Kidney tubule cell (primary cell): Measurements from ENCODE around the gene SSX3.
"Not testable (repeated sequence)": the region's sequence is repeated elsewhere in the genome, so short reads cannot be mapped to it uniquely, and the experiment has no call there.

ENCODE experiments used
- DNase-seq: peaks from one replicate; pipeline ENCODE4 v3.0.0-alpha.2; 2018; ENCODE audit warnings: low spot score

SSX3 gene, protein sequence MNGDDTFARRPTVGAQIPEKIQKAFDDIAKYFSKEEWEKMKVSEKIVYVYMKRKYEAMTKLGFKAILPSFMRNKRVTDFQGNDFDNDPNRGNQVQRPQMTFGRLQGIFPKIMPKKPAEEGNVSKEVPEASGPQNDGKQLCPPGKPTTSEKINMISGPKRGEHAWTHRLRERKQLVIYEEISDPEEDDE

GRCh38 chrX:48356315-48357094 is at the start of gene SSX3:
Gene SSX3 (minus strand): TSS chrX:48356703. CDS start chrX:48355249, 1,454 bp downstream.
- not testable (repeated sequence) for DNase-seq

DNA sequence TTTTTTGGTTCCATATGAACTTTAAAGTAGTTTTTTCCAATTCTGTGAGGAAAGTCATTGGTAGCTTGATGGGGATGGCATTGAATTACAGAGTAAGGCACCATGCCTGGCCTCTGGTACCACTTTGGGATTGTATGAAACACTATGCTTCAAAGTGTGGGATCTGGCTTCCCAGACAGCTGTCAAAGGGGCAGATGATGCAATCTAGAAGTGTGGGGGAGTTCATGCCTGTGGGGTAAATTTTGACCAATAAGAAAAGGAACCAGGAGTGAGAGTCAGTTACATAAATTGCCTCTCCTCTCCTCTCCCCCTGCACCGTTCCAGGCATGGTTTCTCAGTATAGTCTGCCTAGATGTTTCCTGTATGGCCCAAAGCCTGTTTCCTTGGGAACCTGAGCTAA is 41.3 kb upstream of the SSX3 start:
- not testable (repeated sequence) for DNase-seq

DNA sequence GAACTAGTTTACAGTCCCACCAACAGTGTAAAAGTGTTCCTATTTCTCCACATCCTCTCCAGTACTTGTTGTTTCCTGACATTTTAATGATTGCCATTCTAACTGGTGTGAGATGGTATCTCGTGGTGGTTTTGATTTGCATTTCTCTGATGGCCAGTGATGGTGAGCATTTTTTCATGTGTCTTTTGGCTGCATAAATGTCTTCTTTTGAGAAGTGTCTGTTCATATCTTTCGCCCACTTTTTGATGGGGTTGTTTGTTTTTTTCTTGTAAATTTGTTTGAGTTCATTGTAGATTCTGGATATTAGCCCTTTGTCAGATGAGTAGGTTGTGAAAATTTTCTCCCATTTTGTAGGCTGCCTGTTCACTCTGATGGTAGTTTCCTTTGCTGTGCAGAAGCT is 40.4 kb upstream of the SSX3 start:
- DNase-seq, result not testable (repeated sequence)

- DNase-seq, result not testable (repeated sequence)
Observed at GRCh38 chrX:48383239-48383638, 26.7 kb upstream of the SSX3 start, which contains the start of gene SSX4. Gene SSX4 (plus strand): TSS chrX:48383539. CDS start chrX:48384054, 515 bp downstream.

GRCh38 chrX:48370408-48370807 is 13.9 kb upstream of the SSX3 start:
- not testable (repeated sequence) for DNase-seq

GRCh38 chrX:48367717-48368408 is 11.4 kb upstream of the SSX3 start:
- not testable (repeated sequence) for DNase-seq

DNA sequence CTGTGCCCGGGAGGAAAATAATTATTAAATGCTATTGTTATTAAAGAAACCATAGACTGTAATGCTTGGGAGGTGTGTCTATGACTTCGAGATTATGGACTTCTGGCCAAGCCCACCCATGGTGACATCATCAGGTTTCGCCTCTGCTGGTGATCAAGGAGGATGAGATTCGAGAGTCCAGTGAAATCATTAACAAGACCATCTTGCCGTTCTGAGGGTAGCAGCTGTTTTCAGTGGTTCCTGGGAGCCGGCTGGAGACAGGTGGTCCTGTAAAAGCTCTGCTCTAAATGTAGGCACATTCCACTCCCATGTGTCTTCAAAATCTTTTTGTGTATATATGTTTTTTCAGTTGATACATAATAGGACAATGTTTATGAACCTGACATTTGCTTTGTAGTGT is 2.8 kb upstream of the SSX3 start:
- DNase-seq, result not testable (repeated sequence)

- DNase-seq, result no peak
Observed at GRCh38 chrX:48357681-48358080, 1.2 kb upstream of the SSX3 start.

- DNase-seq, result not testable (repeated sequence)
Observed at GRCh38 chrX:48346059-48346458, 10.4 kb downstream of the SSX3 start.

- DNase-seq, result not testable (repeated sequence)
Observed at GRCh38 chrX:48313996-48314395, 42.5 kb downstream of the SSX3 start.

GRCh38 chrX:48306175-48306574 is 50.3 kb downstream of the SSX3 start:
- DNase-seq, result no peak
